A673 (cell line): ENCODE data around the gene INTS12.

Experiments
- EZH2 ChIP-seq: fragments of 200-600 bp; sonication (generic); IDR thresholded peaks from 2 replicates; pipeline ENCODE4 v1.6.1; 2017; ENCODE audit warnings: borderline replicate concordance, low read depth, mild to moderate bottlenecking, mixed read lengths, antibody characterized with exemption, low read length; ENCODE audit not compliant: poor library complexity, severe bottlenecking
- TF ChIP-seq, protein P1 (sequence below): fragments of 300-800, 200-600 bp; sonication (generic); conservative IDR thresholded peaks from 2 replicates; pipeline ENCODE4 v1.5.1; 2017; ENCODE audit warnings: low read depth, mild to moderate bottlenecking, antibody characterized with exemption, low read length, moderate library complexity, mixed read lengths

DNA sequence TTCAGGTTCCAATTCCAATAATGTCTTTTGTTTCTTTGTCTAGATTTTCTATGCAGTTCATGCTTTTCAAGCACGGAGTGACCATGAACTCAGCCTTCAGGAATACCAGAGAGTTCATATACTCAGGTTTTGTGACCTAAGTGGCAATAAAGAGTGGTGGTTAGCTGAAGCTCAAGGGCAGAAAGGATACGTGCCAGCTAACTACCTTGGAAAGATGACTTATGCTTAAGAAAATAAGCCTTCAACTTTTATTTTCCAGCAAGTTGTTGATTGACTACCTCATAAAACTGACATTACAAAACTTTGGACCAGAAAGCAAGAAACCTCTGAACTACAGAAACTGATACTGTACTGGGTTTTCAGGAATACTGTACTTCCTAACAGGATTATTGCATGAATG lies 30.8 kb downstream of the INTS12 start:
- TF ChIP-seq, protein P1, sequence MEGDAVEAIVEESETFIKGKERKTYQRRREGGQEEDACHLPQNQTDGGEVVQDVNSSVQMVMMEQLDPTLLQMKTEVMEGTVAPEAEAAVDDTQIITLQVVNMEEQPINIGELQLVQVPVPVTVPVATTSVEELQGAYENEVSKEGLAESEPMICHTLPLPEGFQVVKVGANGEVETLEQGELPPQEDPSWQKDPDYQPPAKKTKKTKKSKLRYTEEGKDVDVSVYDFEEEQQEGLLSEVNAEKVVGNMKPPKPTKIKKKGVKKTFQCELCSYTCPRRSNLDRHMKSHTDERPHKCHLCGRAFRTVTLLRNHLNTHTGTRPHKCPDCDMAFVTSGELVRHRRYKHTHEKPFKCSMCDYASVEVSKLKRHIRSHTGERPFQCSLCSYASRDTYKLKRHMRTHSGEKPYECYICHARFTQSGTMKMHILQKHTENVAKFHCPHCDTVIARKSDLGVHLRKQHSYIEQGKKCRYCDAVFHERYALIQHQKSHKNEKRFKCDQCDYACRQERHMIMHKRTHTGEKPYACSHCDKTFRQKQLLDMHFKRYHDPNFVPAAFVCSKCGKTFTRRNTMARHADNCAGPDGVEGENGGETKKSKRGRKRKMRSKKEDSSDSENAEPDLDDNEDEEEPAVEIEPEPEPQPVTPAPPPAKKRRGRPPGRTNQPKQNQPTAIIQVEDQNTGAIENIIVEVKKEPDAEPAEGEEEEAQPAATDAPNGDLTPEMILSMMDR: no peak
- no peak for TF ChIP-seq EZH2
